Liver (tissue), 9 donors: Measurements from ENCODE around the gene PON1. TPM values are rescaled to one million over a fixed set of nuclear protein-coding genes. Genes with fewer than 3 reads are reported as not detected.
A peak's percentile ranks its signal among the peaks of the same experiment; 100 is the strongest.

Experiments used
- DNase-seq: peaks from one replicate; pipeline ENCODE4 v3.0.0-alpha.2; 2017; ENCODE audit warnings: low spot score
- H3K27ac ChIP-seq, 2 donors: one replicate each; pipeline ENCODE4 v1.7.0; 2013; ENCODE audit warnings: inconsistent platforms in 2 of 2, low read length in 2 of 2, control low read depth in 1 of 2, low read depth in 1 of 2, mild to moderate bottlenecking in 1 of 2
- H3K27me3 ChIP-seq, 4 donors: one replicate each; pipeline versions ENCODE4 v1.6.1 to v1.7.0; 2013; ENCODE audit warnings: low read length in 3 of 4, inconsistent platforms in 1 of 4, mild to moderate bottlenecking in 1 of 4, moderate library complexity in 1 of 4; ENCODE audit not compliant: control insufficient read depth in 4 of 4, insufficient read depth in 4 of 4
- H3K36me3 ChIP-seq, 4 donors: one replicate each; pipeline versions ENCODE4 v1.6.1 to v1.7.0; 2013; ENCODE audit warnings: low read length in 3 of 4, mild to moderate bottlenecking in 3 of 4, low read depth in 1 of 4, moderate library complexity in 1 of 4; ENCODE audit not compliant: control insufficient read depth in 4 of 4, insufficient read depth in 3 of 4
- H3K4me1 ChIP-seq, 4 donors: one replicate each; pipeline versions ENCODE4 v1.6.1 to v1.7.0; 2013; ENCODE audit warnings: low read length in 3 of 4, mild to moderate bottlenecking in 3 of 4, moderate library complexity in 1 of 4; ENCODE audit not compliant: control insufficient read depth in 4 of 4, insufficient read depth in 4 of 4
- H3K4me3 ChIP-seq, 3 donors: one replicate each; pipeline versions ENCODE4 v1.6.1 to v1.7.0; 2013; ENCODE audit warnings: low read length in 3 of 3, control low read depth in 1 of 3, low read depth in 1 of 3, mild to moderate bottlenecking in 1 of 3
- H3K9ac ChIP-seq, 2 donors: one replicate each; pipeline ENCODE4 v1.7.0; 2013; ENCODE audit warnings: low read length in 2 of 2, mild to moderate bottlenecking in 2 of 2, moderate library complexity in 2 of 2, control low read depth in 1 of 2, low read depth in 1 of 2
- H3K9me3 ChIP-seq, 4 donors: one replicate each; pipeline versions ENCODE4 v1.6.1 to v1.7.0; 2013; ENCODE audit warnings: low read length in 3 of 4; ENCODE audit not compliant: control insufficient read depth in 4 of 4
- CTCF ChIP-seq: fragments of 150-350 bp; IDR thresholded peaks from 2 replicates; pipeline ENCODE4 v1.5.1; 2017; ENCODE audit warnings: improper control_type of control experiment, low read depth, low read length; ENCODE audit not compliant: missing input control
- HNF4A ChIP-seq, 2 donors: conservative IDR thresholded peaks; 2 replicates each; pipeline ENCODE4 v1.6.1; 2016; ENCODE audit warnings: antibody characterized with exemption in 2 of 2, mild to moderate bottlenecking in 2 of 2
- HNF4G ChIP-seq: IDR thresholded peaks from 2 replicates; pipeline ENCODE4 v1.6.1; 2016; ENCODE audit warnings: antibody characterized with exemption
- RAD21 ChIP-seq, 2 donors: IDR thresholded peaks; 2 replicates each; pipeline ENCODE4 v1.6.1; 2016; ENCODE audit warnings: antibody characterized with exemption in 2 of 2, mild to moderate bottlenecking in 2 of 2
- REST ChIP-seq: IDR thresholded peaks from 2 replicates; pipeline ENCODE4 v1.6.1; 2016; ENCODE audit warnings: antibody characterized with exemption, mild to moderate bottlenecking
- WGBS: extraction: QIAGEN DNeasy Blood & Tissue Kit; methylation state at CpG from one replicate; pipeline ENCODE4 v1.1.7; 2013; 5-methylcytosine and 5-hydroxymethylcytosine counted together
- polyA plus RNA-seq, 2 donors: library from polyadenylated mRNA; stranded (reverse) in 1 of 2; unstranded in 1 of 2; fragments of 200-250 nt in 1 of 2; fragments of >200 nt in 1 of 2; fragmentation: Nextera tagmentation in 1 of 2; extraction: Ambion mirVana in 1 of 2; gene quantifications; one replicate each; pipeline versions ENCODE4 v1.2.1 to v1.2.3, GENCODE V29; 2013 to 2015
- total RNA-seq, 2 donors: library from RNA; depleted of rRNA; stranded (reverse); fragments of >200 nt; gene quantifications; one replicate each; pipeline ENCODE4 v1.2.3, GENCODE V29; 2014
- TF ChIP-seq, protein P1 (sequence below): IDR thresholded peaks from 2 replicates; pipeline ENCODE4 v1.6.1; 2016; ENCODE audit warnings: antibody characterized with exemption
- donor health status: healthy.
- donor health status: healthy.
- donor health status: healthy.
- donor health status: healthy.
- donor health status: healthy.

Gene PON1
- total and polyA plus RNA-seq, 4 donors: 54.8 to 1,101 (median 207) TPM

DNA sequence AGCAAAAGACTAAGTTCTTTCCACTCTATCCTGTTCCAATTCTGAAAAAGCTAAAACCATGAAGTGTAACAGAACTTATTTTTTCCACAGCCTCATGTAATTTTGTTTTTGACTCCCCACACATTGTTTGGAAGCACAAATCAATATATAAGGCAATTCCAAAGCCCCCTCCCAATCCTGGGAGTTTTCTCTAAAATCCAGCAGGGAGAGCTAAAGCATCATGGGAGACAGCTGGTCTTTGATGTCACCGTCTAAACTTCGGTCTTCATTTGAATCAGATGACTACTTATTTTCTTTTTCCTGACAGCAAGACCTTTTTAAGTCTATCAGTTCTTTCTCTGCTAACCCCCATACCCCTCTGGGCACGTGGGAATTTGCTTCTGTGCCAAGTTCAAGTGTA, 33.3 kb upstream of the PON1 start:
- DNase-seq: no peak
- H3K4me3 ChIP-seq: no peak overlapping the region
- H3K27ac ChIP-seq: no peak overlapping the region
- TF ChIP-seq RAD21 (IDR thresholded peaks at IDR 0.05): peak in 1 of 2 donors; percentile 10
- no peak for TF ChIP-seq HNF4G
- no peak overlapping the region for H3K9ac ChIP-seq
- 68% methylated on average over 3 of the region's 3 CpGs for WGBS
- peaks cover 5 to 35% (median 31%) of the 10 kb centered on the region in 4 donors for H3K36me3 ChIP-seq
- H3K9me3 ChIP-seq: peaks cover 0 to 13% (median 2%) of the 10 kb centered on the region in 4 donors
- H3K4me1 ChIP-seq: no peaks in the 10 kb centered on the region
- H3K27me3 ChIP-seq: no peaks in the 10 kb centered on the region

GRCh38 chr7:95342642-95343307, 18.4 kb upstream of the PON1 start:
- Histone ChIP-seq H3K36me3 (peaks cover 0 to 7% (median 0%) of the 10 kb centered on the region in 4 donors), H3K27me3 (no peaks in the 10 kb centered on the region), H3K27ac (no peak overlapping the region), H3K4me1 (peaks cover 0 to 11% (median 4%) of the 10 kb centered on the region in 4 donors), H3K9me3 (no peaks in the 10 kb centered on the region), H3K9ac (no peak overlapping the region), H3K4me3 (no peak overlapping the region)
- TF ChIP-seq RAD21 (IDR thresholded peaks at IDR 0.05) (peak in 1 of 2 donors; percentile 60), CTCF (peak; percentile 7)
- TF ChIP-seq, protein P1, sequence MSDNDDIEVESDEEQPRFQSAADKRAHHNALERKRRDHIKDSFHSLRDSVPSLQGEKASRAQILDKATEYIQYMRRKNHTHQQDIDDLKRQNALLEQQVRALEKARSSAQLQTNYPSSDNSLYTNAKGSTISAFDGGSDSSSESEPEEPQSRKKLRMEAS: no peak
- WGBS: 75% methylated on average over 4 of the region's 4 CpGs
- DNase-seq: no peak

- 58% methylated on average over 3 of the region's 3 CpGs for WGBS
- no peaks in the 10 kb centered on the region for H3K9me3 ChIP-seq
- no peaks in the 10 kb centered on the region for H3K27me3 ChIP-seq
- H3K36me3 ChIP-seq: no peaks in the 10 kb centered on the region
- TF ChIP-seq HNF4A (conservative IDR thresholded peaks at IDR 0.05): no peak
- no peak for TF ChIP-seq HNF4G
- no peak for TF ChIP-seq RAD21 (IDR thresholded peaks at IDR 0.05)
- no peak for TF ChIP-seq CTCF
- no peak for TF ChIP-seq REST
- H3K4me3 ChIP-seq: no peak overlapping the region
- H3K4me1 ChIP-seq: peaks cover 0 to 11% (median 4%) of the 10 kb centered on the region in 4 donors
- no peak for DNase-seq
- no peak overlapping the region for H3K9ac ChIP-seq
- H3K27ac ChIP-seq: no peak overlapping the region
These were observed 17.7 kb upstream of the PON1 start for GRCh38 chr7:95342029-95342428.
